Measurements from ENCODE around the gene LRP2.

Gene LRP2

DNA sequence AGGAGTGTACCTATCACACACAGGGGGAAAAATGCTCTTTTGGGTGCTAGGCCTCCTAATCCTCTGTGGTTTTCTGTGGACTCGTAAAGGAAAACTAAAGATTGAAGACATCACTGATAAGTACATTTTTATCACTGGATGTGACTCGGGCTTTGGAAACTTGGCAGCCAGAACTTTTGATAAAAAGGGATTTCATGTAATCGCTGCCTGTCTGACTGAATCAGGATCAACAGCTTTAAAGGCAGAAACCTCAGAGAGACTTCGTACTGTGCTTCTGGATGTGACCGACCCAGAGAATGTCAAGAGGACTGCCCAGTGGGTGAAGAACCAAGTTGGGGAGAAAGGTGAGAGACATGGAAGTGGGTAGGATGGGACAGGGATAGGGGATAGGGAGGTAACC, 280.8 kb downstream of the LRP2 start:
- DNase-seq: no peak

GRCh38 chr2:169080250-169081069, 281.9 kb downstream of the LRP2 start:
- peak; percentile 68 for DNase-seq

- no peak for DNase-seq
Observed at GRCh38 chr2:169077674-169078240, 284.6 kb downstream of the LRP2 start.

All from NCI-H2029 (cell line).